GF-D8 (cell line): ENCODE results near the gene RPS6KA2.
"Not testable (repeated sequence)": the region's sequence is repeated elsewhere in the genome, so short reads cannot be mapped to it uniquely, and the experiment has no call there.

ENCODE experiments used
- DNase-seq: peaks from one replicate; lab custom pipeline; 2025; lab: John Stamatoyannopoulos, UW

Gene RPS6KA2

GRCh38 chr6:166365806-166366205, 261.2 kb downstream of the RPS6KA2 start:
- no peak for DNase-seq

- DNase-seq = no peak
Observed at GRCh38 chr6:166365221-166365620, 261.8 kb downstream of the RPS6KA2 start.

- no peak for DNase-seq
Observed at GRCh38 chr6:166364456-166364855, 262.6 kb downstream of the RPS6KA2 start.

GRCh38 chr6:166362427-166362826, 264.6 kb downstream of the RPS6KA2 start:
- DNase-seq = not testable (repeated sequence)

- DNase-seq = peak; percentile 93
Observed at GRCh38 chr6:166361077-166361429, 266.0 kb downstream of the RPS6KA2 start.

GRCh38 chr6:166360243-166361076, 266.6 kb downstream of the RPS6KA2 start:
- peak; percentile 93 for DNase-seq
